HEK293 (cell line): ENCODE results near the gene TRIM65.

ENCODE experiments used
- EGR2 ChIP-seq: fragments of 450-650 bp; formaldehyde crosslinking; IDR thresholded peaks from 2 replicates; pipeline ENCODE4 v1.5.1; 2016; ENCODE audit warnings: low read depth, missing biosample characterization, missing genetic modification characterization
- GLI4 ChIP-seq: fragments of 450-650 bp; formaldehyde crosslinking; IDR thresholded peaks from 2 replicates; pipeline ENCODE4 v1.5.1; 2016; ENCODE audit warnings: missing biosample characterization, missing genetic modification characterization
- IKZF3 ChIP-seq: fragments of 450-650 bp; IDR thresholded peaks from 2 replicates; pipeline ENCODE4 v1.5.0; 2018; ENCODE audit warnings: missing biosample characterization, mild to moderate bottlenecking, missing genetic modification characterization, moderate library complexity
- KLF16 ChIP-seq: fragments of 450-650 bp; formaldehyde crosslinking; IDR thresholded peaks from 2 replicates; pipeline ENCODE4 v1.5.1; 2017; ENCODE audit warnings: missing biosample characterization, missing genetic modification characterization
- KLF17 ChIP-seq: fragments of 450-650 bp; formaldehyde crosslinking; IDR thresholded peaks from 2 replicates; pipeline ENCODE4 v1.5.1; 2016; ENCODE audit warnings: missing biosample characterization, missing genetic modification characterization
- KLF7 ChIP-seq: fragments of 450-650 bp; formaldehyde crosslinking; IDR thresholded peaks from 2 replicates; pipeline ENCODE4 v1.5.1; 2016; ENCODE audit warnings: missing biosample characterization, missing genetic modification characterization, borderline replicate concordance
- REPIN1 ChIP-seq: fragments of 450-650 bp; formaldehyde crosslinking; IDR thresholded peaks from 2 replicates; pipeline ENCODE4 v1.5.1; 2017; ENCODE audit warnings: missing biosample characterization, missing genetic modification characterization, low read depth
- SCRT2 ChIP-seq: fragments of 450-650 bp; formaldehyde crosslinking; IDR thresholded peaks from 2 replicates; pipeline ENCODE4 v1.5.1; 2016; ENCODE audit warnings: missing biosample characterization, missing genetic modification characterization
- ZNF138 ChIP-seq: fragments of 450-650 bp; formaldehyde crosslinking; IDR thresholded peaks from 2 replicates; pipeline ENCODE4 v1.5.1; 2016; ENCODE audit warnings: missing biosample characterization, missing genetic modification characterization, borderline replicate concordance
- ZNF157 ChIP-seq: fragments of 450-650 bp; formaldehyde crosslinking; IDR thresholded peaks from 2 replicates; pipeline ENCODE4 v1.5.1; 2016; ENCODE audit warnings: missing biosample characterization, missing genetic modification characterization
- ZNF169 ChIP-seq: fragments of 450-650 bp; formaldehyde crosslinking; IDR thresholded peaks from 2 replicates; pipeline ENCODE4 v1.5.1; 2016; ENCODE audit warnings: missing biosample characterization, missing genetic modification characterization
- ZNF18 ChIP-seq: fragments of 450-650 bp; formaldehyde crosslinking; IDR thresholded peaks from 2 replicates; pipeline ENCODE4 v1.5.1; 2016; ENCODE audit warnings: missing biosample characterization, missing genetic modification characterization
- ZNF211 ChIP-seq: fragments of 450-650 bp; formaldehyde crosslinking; IDR thresholded peaks from 2 replicates; pipeline ENCODE4 v1.5.1; 2016; ENCODE audit warnings: low read depth, missing biosample characterization, missing genetic modification characterization
- ZNF24 ChIP-seq: fragments of 450-650 bp; formaldehyde crosslinking; IDR thresholded peaks from 2 replicates; pipeline ENCODE4 v1.5.1; 2016; ENCODE audit warnings: missing biosample characterization, missing genetic modification characterization
- ZNF302 ChIP-seq: fragments of 450-650 bp; formaldehyde crosslinking; IDR thresholded peaks from 2 replicates; pipeline ENCODE4 v1.5.1; 2016; ENCODE audit warnings: missing biosample characterization, missing genetic modification characterization, low read depth
- ZNF585B ChIP-seq: fragments of 450-650 bp; formaldehyde crosslinking; IDR thresholded peaks from 2 replicates; pipeline ENCODE4 v1.5.1; 2016; ENCODE audit warnings: missing biosample characterization, missing genetic modification characterization
- ZNF610 ChIP-seq: fragments of 450-650 bp; formaldehyde crosslinking; IDR thresholded peaks from 2 replicates; pipeline ENCODE4 v1.5.1; 2016; ENCODE audit warnings: missing biosample characterization, missing genetic modification characterization, borderline replicate concordance
- ZNF677 ChIP-seq: fragments of 450-650 bp; IDR thresholded peaks from 2 replicates; pipeline ENCODE4 v1.5.0; 2018; ENCODE audit warnings: missing biosample characterization, mild to moderate bottlenecking, missing genetic modification characterization, moderate library complexity
- ZNF704 ChIP-seq: fragments of 450-650 bp; formaldehyde crosslinking; IDR thresholded peaks from 2 replicates; pipeline ENCODE4 v1.5.1; 2016; ENCODE audit warnings: missing biosample characterization, missing genetic modification characterization
- ZNF707 ChIP-seq: fragments of 450-650 bp; formaldehyde crosslinking; IDR thresholded peaks from 2 replicates; pipeline ENCODE4 v1.5.1; 2016; ENCODE audit warnings: missing biosample characterization, missing genetic modification characterization
- ZNF768 ChIP-seq: fragments of 450-650 bp; formaldehyde crosslinking; IDR thresholded peaks from 2 replicates; pipeline ENCODE4 v1.5.1; 2018; ENCODE audit warnings: missing biosample characterization, mild to moderate bottlenecking, missing genetic modification characterization
- ZNF776 ChIP-seq: fragments of 450-650 bp; formaldehyde crosslinking; IDR thresholded peaks from 2 replicates; pipeline ENCODE4 v1.5.0; 2017; ENCODE audit warnings: missing biosample characterization, missing genetic modification characterization, borderline replicate concordance
- ZNF837 ChIP-seq: fragments of 450-650 bp; formaldehyde crosslinking; IDR thresholded peaks from 2 replicates; pipeline ENCODE4 v1.5.1; 2016; ENCODE audit warnings: missing biosample characterization, missing genetic modification characterization
- TF ChIP-seq, protein P1 (sequence below): fragments of 450-650 bp; formaldehyde crosslinking; IDR thresholded peaks from 2 replicates; pipeline ENCODE4 v1.5.1; 2016; ENCODE audit warnings: missing biosample characterization, missing genetic modification characterization, borderline replicate concordance
- TF ChIP-seq, protein P2 (sequence below): fragments of 450-650 bp; formaldehyde crosslinking; IDR thresholded peaks from 2 replicates; pipeline ENCODE4 v1.5.1; 2016; ENCODE audit warnings: missing biosample characterization, missing genetic modification characterization

Gene TRIM65

GRCh38 chr17:75896415-75897159 lies at the start of gene TRIM65 (continued):
- TF ChIP-seq ZNF585B (tag by site-specific recombination) (no peak), ZNF610 (tag by site-specific recombination) (no peak), SCRT2 (tag by site-specific recombination) (no peak), ZNF837 (tag by site-specific recombination) (no peak), ZNF302 (tag by site-specific recombination) (no peak), KLF7 (tag by site-specific recombination) (no peak), ZNF707 (tag by site-specific recombination) (no peak), KLF16 (tag by site-specific recombination) (no peak), REPIN1 (tag by site-specific recombination) (no peak), ZNF18 (tag by site-specific recombination) (no peak), ZNF157 (no peak), ZNF169 (no peak), ZNF211 (tag by site-specific recombination) (no peak), ZNF24 (tag by site-specific recombination) (no peak), ZNF138 (tag by site-specific recombination) (no peak), GLI4 (no peak), KLF17 (tag by site-specific recombination) (0 out of 2 replicates have a peak, but pooled peaks have one; percentile 33), IKZF3 (tag by site-specific recombination) (no peak), EGR2 (tag by site-specific recombination) (no peak), ZNF677 (tag by site-specific recombination) (0 out of 2 replicates have a peak, but pooled peaks have one; percentile 17), ZNF776 (tag by site-specific recombination) (no peak), ZNF768 (tag by site-specific recombination) (peak; percentile 14; the same call in 1 of the 2 replicates), ZNF704 (tag by site-specific recombination) (no peak)
- TF ChIP-seq, protein P1, sequence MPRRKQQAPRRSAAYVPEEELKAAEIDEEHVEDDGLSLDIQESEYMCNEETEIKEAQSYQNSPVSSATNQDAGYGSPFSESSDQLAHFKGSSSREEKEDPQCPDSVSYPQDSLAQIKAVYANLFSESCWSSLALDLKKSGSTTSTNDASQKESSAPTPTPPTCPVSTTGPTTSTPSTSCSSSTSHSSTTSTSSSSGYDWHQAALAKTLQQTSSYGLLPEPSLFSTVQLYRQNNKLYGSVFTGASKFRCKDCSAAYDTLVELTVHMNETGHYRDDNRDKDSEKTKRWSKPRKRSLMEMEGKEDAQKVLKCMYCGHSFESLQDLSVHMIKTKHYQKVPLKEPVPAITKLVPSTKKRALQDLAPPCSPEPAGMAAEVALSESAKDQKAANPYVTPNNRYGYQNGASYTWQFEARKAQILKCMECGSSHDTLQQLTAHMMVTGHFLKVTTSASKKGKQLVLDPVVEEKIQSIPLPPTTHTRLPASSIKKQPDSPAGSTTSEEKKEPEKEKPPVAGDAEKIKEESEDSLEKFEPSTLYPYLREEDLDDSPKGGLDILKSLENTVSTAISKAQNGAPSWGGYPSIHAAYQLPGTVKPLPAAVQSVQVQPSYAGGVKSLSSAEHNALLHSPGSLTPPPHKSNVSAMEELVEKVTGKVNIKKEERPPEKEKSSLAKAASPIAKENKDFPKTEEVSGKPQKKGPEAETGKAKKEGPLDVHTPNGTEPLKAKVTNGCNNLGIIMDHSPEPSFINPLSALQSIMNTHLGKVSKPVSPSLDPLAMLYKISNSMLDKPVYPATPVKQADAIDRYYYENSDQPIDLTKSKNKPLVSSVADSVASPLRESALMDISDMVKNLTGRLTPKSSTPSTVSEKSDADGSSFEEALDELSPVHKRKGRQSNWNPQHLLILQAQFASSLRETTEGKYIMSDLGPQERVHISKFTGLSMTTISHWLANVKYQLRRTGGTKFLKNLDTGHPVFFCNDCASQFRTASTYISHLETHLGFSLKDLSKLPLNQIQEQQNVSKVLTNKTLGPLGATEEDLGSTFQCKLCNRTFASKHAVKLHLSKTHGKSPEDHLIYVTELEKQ (tag by site-specific recombination) = no peak
- TF ChIP-seq, protein P2, sequence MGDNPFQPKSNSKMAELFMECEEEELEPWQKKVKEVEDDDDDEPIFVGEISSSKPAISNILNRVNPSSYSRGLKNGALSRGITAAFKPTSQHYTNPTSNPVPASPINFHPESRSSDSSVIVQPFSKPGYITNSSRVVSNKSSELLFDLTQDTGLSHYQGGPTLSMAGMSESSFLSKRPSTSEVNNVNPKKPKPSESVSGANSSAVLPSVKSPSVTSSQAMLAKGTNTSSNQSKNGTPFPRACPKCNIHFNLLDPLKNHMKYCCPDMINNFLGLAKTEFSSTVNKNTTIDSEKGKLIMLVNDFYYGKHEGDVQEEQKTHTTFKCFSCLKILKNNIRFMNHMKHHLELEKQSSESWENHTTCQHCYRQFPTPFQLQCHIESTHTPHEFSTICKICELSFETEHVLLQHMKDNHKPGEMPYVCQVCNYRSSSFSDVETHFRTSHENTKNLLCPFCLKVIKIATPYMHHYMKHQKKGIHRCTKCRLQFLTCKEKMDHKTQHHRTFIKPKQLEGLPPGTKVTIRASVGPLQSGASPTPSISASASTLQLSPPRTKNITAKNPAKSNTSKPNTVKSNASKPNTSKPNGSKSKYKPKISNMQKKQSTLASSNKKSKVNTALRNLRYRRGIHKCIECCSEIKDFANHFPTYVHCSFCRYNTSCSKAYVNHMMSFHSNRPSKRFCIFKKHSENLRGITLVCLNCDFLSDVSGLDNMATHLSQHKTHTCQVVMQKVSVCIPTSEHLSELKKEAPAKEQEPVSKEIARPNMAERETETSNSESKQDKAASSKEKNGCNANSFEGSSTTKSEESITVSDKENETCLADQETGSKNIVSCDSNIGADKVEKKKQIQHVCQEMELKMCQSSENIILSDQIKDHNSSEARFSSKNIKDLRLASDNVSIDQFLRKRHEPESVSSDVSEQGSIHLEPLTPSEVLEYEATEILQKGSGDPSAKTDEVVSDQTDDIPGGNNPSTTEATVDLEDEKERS (tag by site-specific recombination) = no peak
